Mucosa of stomach (tissue), 1 donor: ENCODE measurements around the gene SNCAIP.

Experiments
- H3K27me3 ChIP-seq: one replicate; pipeline ENCODE4 v1.7.0; 2013; ENCODE audit warnings: mild to moderate bottlenecking, low read length; ENCODE audit not compliant: control insufficient read depth, insufficient read depth
- H3K36me3 ChIP-seq: one replicate; pipeline ENCODE4 v1.7.0; 2013; ENCODE audit warnings: low read length; ENCODE audit not compliant: control insufficient read depth, insufficient read depth
- H3K4me1 ChIP-seq: one replicate; pipeline ENCODE4 v1.7.0; 2013; ENCODE audit warnings: mild to moderate bottlenecking, low read length; ENCODE audit not compliant: control insufficient read depth, insufficient read depth
- H3K4me3 ChIP-seq: one replicate; pipeline ENCODE4 v1.7.0; 2013; ENCODE audit warnings: low read length
- H3K9ac ChIP-seq: one replicate; pipeline ENCODE4 v1.7.0; 2013; ENCODE audit warnings: mild to moderate bottlenecking, low read length, moderate library complexity
- H3K9me3 ChIP-seq: one replicate; pipeline ENCODE4 v1.7.0; 2013; ENCODE audit warnings: mild to moderate bottlenecking, low read length, moderate library complexity; ENCODE audit not compliant: control insufficient read depth
- donor health status: Pancreatic carcinoma.

The SNCAIP gene

GRCh38 chr5:122311961-122312590, at the start of gene SNCAIP:
TSS of gene SNCAIP (plus strand) at chr5:122312237. CDS start at chr5:122391135, 78,898 bp downstream.
- H3K4me3 ChIP-seq: peak within 1 kb of the TSS; percentile 18
- no peaks in the 10 kb centered on the region for H3K9me3 ChIP-seq
- H3K4me1 ChIP-seq: no peaks in the 10 kb centered on the region
- no peaks in the 10 kb centered on the region for H3K36me3 ChIP-seq
- peaks cover 34% of the 10 kb centered on the region for H3K27me3 ChIP-seq
- H3K9ac ChIP-seq: peak within 1 kb of the TSS; percentile 29

- Histone ChIP-seq H3K4me3 (no peak overlapping the region), H3K36me3 (no peaks in the 10 kb centered on the region), H3K4me1 (no peaks in the 10 kb centered on the region), H3K9ac (no peak overlapping the region), H3K9me3 (no peaks in the 10 kb centered on the region), H3K27me3 (no peaks in the 10 kb centered on the region)
These were observed 48.5 kb upstream of the SNCAIP start for GRCh38 chr5:122263352-122264030.

GRCh38 chr5:122264610-122265009, 47.4 kb upstream of the SNCAIP start:
- Histone ChIP-seq H3K9me3 (no peaks in the 10 kb centered on the region), H3K36me3 (no peaks in the 10 kb centered on the region), H3K4me3 (no peak overlapping the region), H3K9ac (no peak overlapping the region), H3K4me1 (no peaks in the 10 kb centered on the region), H3K27me3 (no peaks in the 10 kb centered on the region)

- H3K4me1 ChIP-seq: no peaks in the 10 kb centered on the region
- H3K9ac ChIP-seq: no peak overlapping the region
- no peaks in the 10 kb centered on the region for H3K27me3 ChIP-seq
- H3K9me3 ChIP-seq: no peaks in the 10 kb centered on the region
- H3K4me3 ChIP-seq: no peak overlapping the region
- no peaks in the 10 kb centered on the region for H3K36me3 ChIP-seq
These were observed 44.9 kb upstream of the SNCAIP start for GRCh38 chr5:122267185-122267584.

GRCh38 chr5:122273696-122274095, 38.3 kb upstream of the SNCAIP start:
- Histone ChIP-seq H3K36me3 (no peaks in the 10 kb centered on the region), H3K4me1 (no peaks in the 10 kb centered on the region), H3K27me3 (no peaks in the 10 kb centered on the region), H3K9me3 (no peaks in the 10 kb centered on the region), H3K4me3 (no peak overlapping the region), H3K9ac (no peak overlapping the region)

GRCh38 chr5:122283592-122283991, 28.4 kb upstream of the SNCAIP start:
- Histone ChIP-seq H3K27me3 (no peaks in the 10 kb centered on the region), H3K36me3 (no peaks in the 10 kb centered on the region), H3K4me1 (no peaks in the 10 kb centered on the region), H3K9ac (no peak overlapping the region), H3K4me3 (no peak overlapping the region), H3K9me3 (no peaks in the 10 kb centered on the region)

- Histone ChIP-seq H3K36me3 (no peaks in the 10 kb centered on the region), H3K9me3 (no peaks in the 10 kb centered on the region), H3K27me3 (no peaks in the 10 kb centered on the region), H3K9ac (no peak overlapping the region), H3K4me3 (no peak overlapping the region), H3K4me1 (no peaks in the 10 kb centered on the region)
These were observed 25.5 kb upstream of the SNCAIP start for GRCh38 chr5:122286541-122286940.

GRCh38 chr5:122287101-122287500, 24.9 kb upstream of the SNCAIP start:
- Histone ChIP-seq H3K4me1 (no peaks in the 10 kb centered on the region), H3K27me3 (no peaks in the 10 kb centered on the region), H3K9ac (no peak overlapping the region), H3K36me3 (no peaks in the 10 kb centered on the region), H3K9me3 (no peaks in the 10 kb centered on the region), H3K4me3 (no peak overlapping the region)

- no peak overlapping the region for H3K9ac ChIP-seq
- no peaks in the 10 kb centered on the region for H3K4me1 ChIP-seq
- H3K36me3 ChIP-seq: no peaks in the 10 kb centered on the region
- H3K9me3 ChIP-seq: no peaks in the 10 kb centered on the region
- no peaks in the 10 kb centered on the region for H3K27me3 ChIP-seq
- H3K4me3 ChIP-seq: no peak overlapping the region
These were observed 20.8 kb upstream of the SNCAIP start for GRCh38 chr5:122291000-122291901.

GRCh38 chr5:122292332-122292731, 19.7 kb upstream of the SNCAIP start:
- no peak overlapping the region for H3K4me3 ChIP-seq
- no peak overlapping the region for H3K9ac ChIP-seq
- no peaks in the 10 kb centered on the region for H3K27me3 ChIP-seq
- no peaks in the 10 kb centered on the region for H3K4me1 ChIP-seq
- H3K9me3 ChIP-seq: no peaks in the 10 kb centered on the region
- no peaks in the 10 kb centered on the region for H3K36me3 ChIP-seq

- H3K9me3 ChIP-seq: no peaks in the 10 kb centered on the region
- no peaks in the 10 kb centered on the region for H3K27me3 ChIP-seq
- no peak overlapping the region for H3K9ac ChIP-seq
- no peaks in the 10 kb centered on the region for H3K4me1 ChIP-seq
- H3K36me3 ChIP-seq: no peaks in the 10 kb centered on the region
- no peak overlapping the region for H3K4me3 ChIP-seq
These were observed 16.9 kb upstream of the SNCAIP start for GRCh38 chr5:122295138-122295537.

GRCh38 chr5:122296871-122297270, 15.2 kb upstream of the SNCAIP start:
- Histone ChIP-seq H3K9me3 (no peaks in the 10 kb centered on the region), H3K27me3 (no peaks in the 10 kb centered on the region), H3K9ac (no peak overlapping the region), H3K36me3 (no peaks in the 10 kb centered on the region), H3K4me1 (no peaks in the 10 kb centered on the region), H3K4me3 (no peak overlapping the region)
